Common myeloid progenitor, CD34-positive (primary cell): ENCODE data around the gene CHRNA9.

Experiments
- CTCF ChIA-PET: fragments of 350-600 bp; sonication (Branson Sonifier 250); formaldehyde crosslinking; loops from one replicate; lab custom pipeline; 2021; ENCODE audit warnings: antibody characterized with exemption; lab: Charles Lee
- POLR2A ChIA-PET: fragments of 350-600 bp; sonication (Branson Sonifier 250); formaldehyde crosslinking; loops from one replicate; lab custom pipeline; 2021; ENCODE audit warnings: antibody characterized with exemption; lab: Charles Lee
- DNase-seq, 3 donors: peaks; one replicate each; pipeline versions ENCODE4 v3.0.0 to v3.0.0-alpha.2; 2013
- H3K27ac ChIP-seq, 2 experiments: 1 replicate in 1 of 2; 2 replicates in 1 of 2; pipeline ENCODE4 v1.7.0; 2013; ENCODE audit warnings: inconsistent platforms in 2 of 2, low read length in 2 of 2, mild to moderate bottlenecking in 2 of 2, low read depth in 1 of 2, moderate library complexity in 1 of 2; ENCODE audit not compliant: severe bottlenecking in 2 of 2, insufficient read depth in 1 of 2, poor library complexity in 1 of 2
- H3K27me3 ChIP-seq, 5 experiments: replicated peaks in 2 of 5; 1 replicate in 3 of 5; 2 replicates in 2 of 5; pipeline versions ENCODE4 v1.6.1 to v1.7.0; 2013; ENCODE audit warnings: low read length in 4 of 5, mild to moderate bottlenecking in 2 of 5, moderate library complexity in 2 of 5, inconsistent platforms in 1 of 5; ENCODE audit not compliant: insufficient read depth in 5 of 5, control insufficient read depth in 4 of 5
- H3K36me3 ChIP-seq, 4 experiments: 1 replicate in 2 of 4; 2 replicates in 2 of 4; pipeline versions ENCODE4 v1.6.1 to v1.7.0; 2013; ENCODE audit warnings: low read length in 3 of 4, control low read depth in 1 of 4, mild to moderate bottlenecking in 1 of 4; ENCODE audit not compliant: control insufficient read depth in 4 of 4, insufficient read depth in 4 of 4
- H3K4me1 ChIP-seq, 4 experiments: 1 replicate in 3 of 4; 2 replicates in 1 of 4; pipeline versions ENCODE4 v1.6.1 to v1.7.1; 2013; ENCODE audit warnings: low read length in 3 of 4, mild to moderate bottlenecking in 3 of 4, control low read depth in 1 of 4, inconsistent platforms in 1 of 4, moderate library complexity in 1 of 4; ENCODE audit not compliant: control insufficient read depth in 4 of 4, insufficient read depth in 4 of 4; ENCODE audit errors: control extremely low read depth in 1 of 4
- H3K4me3 ChIP-seq, 7 experiments: 1 replicate in 4 of 7; 2 replicates in 3 of 7; pipeline versions ENCODE4 v1.5.1 to v1.7.0; 2013; ENCODE audit warnings: mild to moderate bottlenecking in 7 of 7, low read length in 6 of 7, moderate library complexity in 6 of 7, inconsistent platforms in 2 of 7, low read depth in 2 of 7, control low read depth in 1 of 7; ENCODE audit not compliant: insufficient read depth in 4 of 7, control insufficient read depth in 1 of 7; ENCODE audit errors: extremely low read depth in 1 of 7
- H3K9me3 ChIP-seq, 5 experiments: 1 replicate in 4 of 5; 2 replicates in 1 of 5; pipeline versions ENCODE4 v1.6.1 to v1.7.1; 2013; ENCODE audit warnings: low read length in 4 of 5, mild to moderate bottlenecking in 2 of 5, inconsistent platforms in 1 of 5, low read depth in 1 of 5, moderate library complexity in 1 of 5; ENCODE audit not compliant: control insufficient read depth in 4 of 5, insufficient read depth in 2 of 5; ENCODE audit errors: control extremely low read depth in 1 of 5
- WGBS: methylation state at CpG from one replicate; pipeline ENCODE4 v1.1.5; 2013; ENCODE audit not compliant: insufficient coverage; 5-methylcytosine and 5-hydroxymethylcytosine counted together

Gene CHRNA9

DNA sequence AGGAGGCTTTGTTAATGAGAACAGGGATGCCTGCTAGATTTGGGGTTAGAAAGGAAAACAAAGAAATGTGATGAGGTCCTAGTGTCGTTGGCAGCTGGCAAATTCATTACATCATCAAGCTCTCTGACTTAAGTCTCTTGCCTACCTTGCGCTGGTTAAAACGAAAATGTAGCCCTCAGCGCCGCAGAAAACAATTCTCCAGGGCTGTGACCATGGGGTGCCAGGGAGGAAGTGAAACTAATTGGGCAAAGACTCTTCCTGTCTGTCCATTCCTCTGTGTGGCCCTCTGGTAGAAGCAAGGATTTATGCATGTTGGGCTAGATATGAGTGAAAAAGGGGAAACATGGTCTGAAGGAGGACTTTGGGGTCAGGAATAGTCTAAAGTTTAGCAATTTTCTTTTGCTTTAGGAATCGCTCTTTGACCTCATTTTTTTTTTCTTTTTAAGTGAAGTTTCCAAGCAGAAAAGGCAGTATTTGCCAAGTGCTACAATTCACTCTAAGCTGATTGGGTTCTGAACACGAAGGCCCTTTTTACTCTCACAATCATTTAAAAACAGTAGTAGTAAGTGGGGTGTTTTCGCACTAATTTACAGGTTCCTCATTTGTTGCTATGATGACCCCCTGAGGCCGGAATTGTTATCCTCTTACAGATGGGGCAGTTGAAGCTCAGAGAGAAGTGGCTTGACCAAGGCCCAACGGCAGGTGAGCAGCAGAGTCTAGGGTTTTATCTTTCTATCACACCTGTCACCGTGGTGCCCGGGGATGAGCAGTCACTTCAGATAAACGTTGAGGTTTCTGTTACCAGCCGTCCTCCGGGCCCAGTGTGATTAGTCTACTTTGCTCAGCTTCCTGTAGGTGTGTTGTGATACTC is 27.3 kb upstream of the CHRNA9 start:
- 8% methylated on average over 9 of the region's 15 CpGs for WGBS
- Histone ChIP-seq H3K27me3 (no peaks in the 10 kb centered on the region), H3K27ac (peak overlapping the region; percentile 80 to 85), H3K9me3 (peaks cover 0 to 6% (median 2%) of the 10 kb centered on the region in 5 experiments), H3K4me3 (peak overlapping the region in 4 of 7 experiments; percentile 16 to 47 (median 34)), H3K36me3 (no peaks in the 10 kb centered on the region), H3K4me1 (peaks cover 56 to 94% (median 81%) of the 10 kb centered on the region in 4 experiments)
- DNase-seq = peak; percentile 72 to 95 (median 90)
- POLR2A ChIA-PET = interaction anchor here (0.6 to 2.5 kb wide), 8 partner anchors 8 to 251 kb away, joined by 3 to 12 read pairs (median 4); partner anchors contain the start of gene N4BP2
- CTCF ChIA-PET = interaction anchor here (0.6 to 10.4 kb wide), 24 partner anchors 10 to 250 kb away, joined by 3 to 84 read pairs (median 4); no protein-coding TSS in a partner anchor

DNA sequence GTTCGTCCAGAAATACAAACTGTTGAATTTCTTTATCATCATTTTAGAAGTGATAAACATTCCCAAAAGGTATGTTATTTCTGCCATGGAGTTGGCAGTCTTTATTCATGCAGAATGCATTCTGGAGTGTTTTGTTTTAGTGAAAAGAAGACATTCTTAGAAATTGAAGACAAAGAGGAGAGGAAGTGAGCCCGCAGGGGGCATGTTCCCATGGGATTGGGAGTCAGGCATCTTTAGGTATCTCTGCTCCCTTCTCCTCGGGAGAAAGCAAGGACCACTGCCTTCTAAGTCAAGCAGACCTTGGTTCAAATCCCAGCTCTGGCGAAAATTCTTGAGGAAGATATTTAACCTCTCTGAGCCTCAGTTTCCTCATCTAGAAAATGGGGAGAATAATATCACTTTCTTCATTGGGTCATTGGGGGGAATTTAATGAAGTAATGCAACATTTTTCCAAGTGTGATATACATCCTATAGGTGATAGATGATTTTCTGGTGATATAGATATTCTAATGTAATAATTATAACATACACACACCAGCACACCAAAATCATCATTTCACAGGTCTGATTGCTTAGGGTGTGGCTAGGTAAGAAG is 26.5 kb upstream of the CHRNA9 start:
- H3K36me3 ChIP-seq = no peaks in the 10 kb centered on the region
- 66% methylated on average over 2 of the region's 4 CpGs for WGBS
- peaks cover 55 to 94% (median 81%) of the 10 kb centered on the region in 4 experiments for H3K4me1 ChIP-seq
- peak overlapping the region in 4 of 7 experiments; percentile 13 to 57 (median 46) for H3K4me3 ChIP-seq
- H3K27ac ChIP-seq = peak overlapping the region; percentile 80 to 85
- POLR2A ChIA-PET = interaction anchor here (0.6 to 2.5 kb wide), 8 partner anchors 8 to 252 kb away, joined by 3 to 12 read pairs (median 4); partner anchors contain the start of gene N4BP2
- CTCF ChIA-PET = interaction anchor here (0.7 to 10.4 kb wide), 20 partner anchors 9 to 251 kb away, joined by 3 to 84 read pairs (median 7); no protein-coding TSS in a partner anchor
- H3K27me3 ChIP-seq = no peaks in the 10 kb centered on the region
- DNase-seq = no peak
- H3K9me3 ChIP-seq = peaks cover 0 to 6% (median 2%) of the 10 kb centered on the region in 5 experiments

DNA sequence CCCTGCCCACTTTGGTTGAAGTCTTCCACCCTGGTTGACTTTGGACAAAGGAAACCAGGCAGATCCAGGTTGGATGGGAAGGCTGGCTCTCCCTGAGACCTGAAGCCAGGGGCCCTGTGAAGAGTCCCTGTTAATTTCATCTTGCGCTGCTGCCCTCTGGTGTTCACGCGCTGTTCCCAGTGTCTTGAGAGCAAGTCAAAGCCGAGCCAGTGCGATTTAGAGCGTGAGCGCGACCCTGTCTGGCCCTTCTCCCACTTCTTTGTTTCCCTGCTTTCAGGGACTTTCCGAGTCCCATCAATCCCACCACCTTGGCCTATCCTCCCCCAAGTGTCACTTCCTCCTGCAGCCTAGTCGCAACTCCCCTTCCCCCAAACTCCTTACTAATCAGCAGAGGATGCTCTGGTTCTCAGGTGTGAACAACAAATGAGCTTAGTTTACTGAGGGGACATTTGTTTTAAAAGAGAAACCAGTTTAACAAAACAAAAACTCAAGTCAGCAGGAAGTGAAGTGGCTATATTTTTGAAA is 25.8 kb upstream of the CHRNA9 start:
- no peaks in the 10 kb centered on the region for H3K36me3 ChIP-seq
- WGBS = 0% methylated on average over 10 of the region's 10 CpGs
- peaks cover 0 to 5% (median 2%) of the 10 kb centered on the region in 5 experiments for H3K9me3 ChIP-seq
- no peaks in the 10 kb centered on the region for H3K27me3 ChIP-seq
- H3K4me1 ChIP-seq = peaks cover 52 to 97% (median 83%) of the 10 kb centered on the region in 4 experiments
- CTCF ChIA-PET = interaction anchor here (0.5 to 10.4 kb wide), 33 partner anchors 8 to 253 kb away, joined by 3 to 84 read pairs (median 4); partner anchors contain the start of gene N4BP2
- peak overlapping the region; percentile 80 to 85 for H3K27ac ChIP-seq
- peak; percentile 87 to 92 (median 90) for DNase-seq
- POLR2A ChIA-PET = interaction anchor here (1.2 to 1.7 kb wide), 3 partner anchors 9 to 62 kb away, joined by 3 to 4 read pairs (median 3); no protein-coding TSS in a partner anchor
- peak overlapping the region in 2 of 7 experiments; percentile 44 to 57 for H3K4me3 ChIP-seq

- peak overlapping the region; percentile 78 to 99 for H3K27ac ChIP-seq
- H3K9me3 ChIP-seq = no peaks in the 10 kb centered on the region
- DNase-seq = no peak
- H3K36me3 ChIP-seq = no peaks in the 10 kb centered on the region
- H3K27me3 ChIP-seq = no peaks in the 10 kb centered on the region
- ChIA-PET POLR2A (interaction anchor here (0.6 to 2.1 kb wide), 4 partner anchors 12 to 105 kb away, joined by 3 to 5 read pairs (median 4); no protein-coding TSS in a partner anchor), CTCF (interaction anchor here (0.9 to 10.4 kb wide), 18 partner anchors 8 to 159 kb away, joined by 3 to 84 read pairs (median 5); no protein-coding TSS in a partner anchor)
- WGBS = 98% methylated on average over 4 of the region's 8 CpGs
- peaks cover 47 to 94% (median 78%) of the 10 kb centered on the region in 4 experiments for H3K4me1 ChIP-seq
- H3K4me3 ChIP-seq = no peak overlapping the region
Observed at GRCh38 chr4:40310225-40310624, 24.9 kb upstream of the CHRNA9 start.

GRCh38 chr4:40311811-40312346 is 23.3 kb upstream of the CHRNA9 start:
- 0% methylated on average over 5 of the region's 11 CpGs for WGBS
- H3K27me3 ChIP-seq = no peaks in the 10 kb centered on the region
- no peaks in the 10 kb centered on the region for H3K9me3 ChIP-seq
- peaks cover 43 to 94% (median 73%) of the 10 kb centered on the region in 4 experiments for H3K4me1 ChIP-seq
- H3K4me3 ChIP-seq = peak overlapping the region in 2 of 7 experiments; percentile 37 to 38
- ChIA-PET POLR2A (interaction anchor here (0.6 to 2.2 kb wide), 10 partner anchors 11 to 255 kb away, joined by 3 to 24 read pairs (median 5); partner anchors contain the start of gene N4BP2), CTCF (interaction anchor here (0.7 to 10.4 kb wide), 18 partner anchors 9 to 1031 kb away, joined by 3 to 84 read pairs (median 5); partner anchors contain the start of genes N4BP2 and RHOH)
- H3K36me3 ChIP-seq = no peaks in the 10 kb centered on the region
- peak overlapping the region; percentile 94 to 99 for H3K27ac ChIP-seq
- DNase-seq = peak; percentile 100

DNA sequence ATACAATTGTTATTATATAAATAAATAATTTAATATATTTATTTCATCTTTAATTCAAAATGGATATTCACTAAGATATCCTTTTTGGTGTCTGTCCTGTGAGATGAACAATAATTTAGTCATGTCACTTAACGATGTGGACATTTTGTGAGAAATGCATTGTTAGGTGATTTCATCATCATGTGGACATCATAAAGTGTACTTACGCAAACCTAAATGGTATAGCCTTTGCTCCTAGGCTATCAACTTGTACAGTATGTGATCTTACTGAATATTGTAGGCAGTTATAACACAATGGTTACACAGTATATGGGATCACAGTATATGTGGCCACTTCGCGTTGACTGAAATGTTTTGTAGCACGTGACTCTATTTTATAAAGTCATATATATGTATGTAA is 20.2 kb upstream of the CHRNA9 start:
- Histone ChIP-seq H3K36me3 (no peaks in the 10 kb centered on the region), H3K27ac (peak overlapping the region in 1 of 2 experiments; percentile 98), H3K27me3 (no peaks in the 10 kb centered on the region), H3K4me1 (peaks cover 23 to 76% (median 53%) of the 10 kb centered on the region in 4 experiments), H3K9me3 (no peaks in the 10 kb centered on the region), H3K4me3 (no peak overlapping the region)
- WGBS = 100% methylated on average over 2 of the region's 5 CpGs
- CTCF ChIA-PET = interaction anchor here (10.4 kb wide), 1 partner anchor 12 kb away, joined by 84 read pairs; no protein-coding TSS in a partner anchor
- no peak for DNase-seq
- POLR2A ChIA-PET = no interaction called here
